Skeletal muscle satellite cell (primary cell): ENCODE results near the gene AFF1.
"Not testable (repeated sequence)": the region's sequence is repeated elsewhere in the genome, so short reads cannot be mapped to it uniquely, and the experiment has no call there.

Source experiments
- H3K27me3 ChIP-seq: 2 replicates; pipeline ENCODE4 v1.7.0; 2013; ENCODE audit warnings: low read length; ENCODE audit not compliant: control insufficient read depth, insufficient read depth
- H3K36me3 ChIP-seq: 2 replicates; pipeline ENCODE4 v1.7.0; 2013; ENCODE audit warnings: mild to moderate bottlenecking, control low read depth, low read length; ENCODE audit not compliant: insufficient read depth
- H3K4me1 ChIP-seq: 2 replicates; pipeline ENCODE4 v1.7.0; 2013; ENCODE audit warnings: low read length; ENCODE audit not compliant: control insufficient read depth, insufficient read depth
- H3K4me2 ChIP-seq: 2 replicates; pipeline ENCODE4 v1.7.0; 2013; ENCODE audit warnings: mild to moderate bottlenecking, low read length
- H3K4me3 ChIP-seq: 2 replicates; pipeline ENCODE4 v1.7.0; 2013; ENCODE audit warnings: low read length
- H3K9ac ChIP-seq: 2 replicates; pipeline ENCODE4 v1.7.0; 2013; ENCODE audit warnings: mild to moderate bottlenecking, low read depth, low read length, moderate library complexity
- H3K9me3 ChIP-seq: replicated peaks from 2 replicates; pipeline ENCODE4 v1.7.0; 2013; ENCODE audit warnings: mild to moderate bottlenecking, control low read depth, low read length

AFF1 gene

DNA sequence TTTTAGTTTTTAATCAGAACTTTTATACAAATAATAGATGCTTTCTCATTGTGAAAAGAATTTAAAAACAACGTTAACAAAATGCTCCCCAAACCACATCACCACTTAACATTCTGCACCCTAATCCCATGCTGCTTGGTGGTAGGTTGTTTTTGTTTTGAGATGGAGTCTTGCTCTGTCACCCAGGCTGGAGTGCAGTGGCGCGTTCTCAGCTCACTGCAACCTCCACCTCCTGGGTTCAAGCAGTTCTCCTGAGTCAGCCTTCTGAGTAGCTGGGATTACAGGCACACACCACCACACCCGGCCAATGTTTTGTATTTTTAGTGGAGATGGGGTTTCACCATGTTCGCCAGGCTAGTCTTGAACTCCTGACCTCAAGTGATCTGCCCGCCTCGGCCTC is 102.4 kb downstream of the AFF1 start:
- Histone ChIP-seq H3K4me1 (peaks cover 55% of the 10 kb centered on the region), H3K4me2 (peak overlapping the region; percentile 53)
- not testable (repeated sequence) for H3K9ac ChIP-seq, H3K4me3 ChIP-seq, H3K9me3 ChIP-seq, H3K36me3 ChIP-seq, H3K27me3 ChIP-seq

DNA sequence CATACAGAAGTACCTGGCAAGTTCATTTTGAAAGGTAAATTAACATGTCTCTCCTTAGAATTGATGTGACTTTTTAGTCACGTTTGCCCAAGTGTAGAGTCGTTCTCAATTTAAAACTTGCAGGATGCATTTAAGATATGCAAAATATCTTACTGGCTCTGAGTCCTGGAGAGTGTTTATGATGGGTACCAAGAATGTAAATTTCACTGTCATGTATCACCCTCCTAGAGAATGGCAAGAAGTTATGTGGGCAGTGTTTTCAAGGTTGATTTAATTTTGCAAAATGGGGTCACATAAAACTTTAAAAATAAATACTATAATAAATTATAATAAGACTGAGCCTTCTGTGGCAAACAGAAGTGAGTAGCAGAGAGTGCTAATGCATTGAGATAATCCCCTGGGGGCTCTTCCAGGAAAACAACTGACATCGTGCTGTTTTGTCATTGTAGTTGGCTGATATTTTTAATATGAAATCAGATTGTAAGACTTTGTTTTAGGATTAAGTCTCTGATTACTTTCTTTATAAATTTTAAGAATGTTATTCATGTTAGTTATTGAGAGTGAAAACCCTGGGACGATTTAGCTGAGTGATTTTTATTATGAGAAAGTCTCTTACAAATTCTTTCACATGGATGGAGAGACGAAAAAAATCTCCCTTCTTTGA is 103.0 kb downstream of the AFF1 start:
- Histone ChIP-seq H3K4me2 (peak overlapping the region; percentile 53), H3K9me3 (no peaks in the 10 kb centered on the region), H3K27me3 (no peaks in the 10 kb centered on the region), H3K36me3 (no peaks in the 10 kb centered on the region), H3K9ac (peak overlapping the region; percentile 56), H3K4me1 (peaks cover 55% of the 10 kb centered on the region), H3K4me3 (no peak overlapping the region)

DNA sequence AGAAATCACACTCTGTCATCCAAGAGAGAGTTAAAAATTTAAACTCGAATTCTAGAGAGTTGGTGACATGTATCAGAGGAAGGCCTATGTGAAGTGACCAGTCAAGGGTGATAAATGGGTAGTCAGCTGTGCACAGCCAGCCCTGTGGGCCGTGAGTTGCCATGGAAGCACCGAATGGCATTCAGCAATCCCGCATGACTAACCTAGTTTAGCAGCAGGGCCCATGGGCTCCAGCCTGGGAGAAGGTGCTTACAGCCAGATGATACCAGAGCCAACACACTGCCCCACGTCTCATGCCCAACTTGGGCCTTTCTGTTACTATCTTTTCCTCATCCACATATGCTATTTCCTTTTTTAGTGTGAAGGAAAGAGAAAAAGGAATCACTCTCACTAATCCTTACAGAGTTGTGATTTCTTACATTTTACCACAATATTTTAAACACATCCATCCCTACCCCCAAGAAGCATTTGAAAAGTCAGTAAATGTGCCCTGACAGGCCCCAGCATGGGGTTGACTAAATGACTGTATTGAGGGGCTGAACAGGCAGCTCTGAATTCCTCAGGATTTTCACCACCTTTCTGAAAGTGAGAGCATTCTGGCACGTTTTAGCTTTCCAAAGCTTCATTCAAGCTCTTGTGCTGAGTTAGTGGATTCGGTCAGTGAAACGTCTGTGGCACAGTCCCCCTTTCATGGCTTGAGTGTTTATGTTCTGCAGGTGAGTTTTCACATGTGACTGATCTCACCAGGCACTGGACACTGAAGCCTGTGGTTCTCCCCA is 104.2 kb downstream of the AFF1 start:
- Histone ChIP-seq H3K4me3 (no peak overlapping the region), H3K4me1 (peaks cover 43% of the 10 kb centered on the region), H3K27me3 (no peaks in the 10 kb centered on the region), H3K9me3 (no peaks in the 10 kb centered on the region), H3K4me2 (peak overlapping the region; percentile 53), H3K9ac (peak overlapping the region; percentile 60), H3K36me3 (no peaks in the 10 kb centered on the region)

DNA sequence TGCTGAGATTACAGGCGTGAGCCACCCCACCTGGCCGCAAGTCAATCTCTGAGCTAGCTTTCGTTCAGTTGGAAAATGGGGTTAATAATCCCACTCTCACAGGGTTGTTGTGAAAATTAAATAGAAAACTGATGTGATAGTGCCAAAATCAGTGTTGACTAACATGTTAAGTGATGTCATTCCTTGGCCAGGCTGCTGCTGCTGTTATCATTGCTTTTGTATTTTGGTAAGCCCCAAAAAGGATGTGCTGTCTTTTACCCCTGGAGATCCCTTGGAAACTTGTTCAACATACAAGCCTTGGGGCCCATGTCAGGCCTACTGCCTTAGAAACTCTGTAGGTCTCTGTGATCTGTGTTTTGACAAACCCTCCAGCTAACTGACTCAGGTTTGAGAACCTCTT is 106.3 kb downstream of the AFF1 start:
- no peak overlapping the region for H3K9ac ChIP-seq

DNA sequence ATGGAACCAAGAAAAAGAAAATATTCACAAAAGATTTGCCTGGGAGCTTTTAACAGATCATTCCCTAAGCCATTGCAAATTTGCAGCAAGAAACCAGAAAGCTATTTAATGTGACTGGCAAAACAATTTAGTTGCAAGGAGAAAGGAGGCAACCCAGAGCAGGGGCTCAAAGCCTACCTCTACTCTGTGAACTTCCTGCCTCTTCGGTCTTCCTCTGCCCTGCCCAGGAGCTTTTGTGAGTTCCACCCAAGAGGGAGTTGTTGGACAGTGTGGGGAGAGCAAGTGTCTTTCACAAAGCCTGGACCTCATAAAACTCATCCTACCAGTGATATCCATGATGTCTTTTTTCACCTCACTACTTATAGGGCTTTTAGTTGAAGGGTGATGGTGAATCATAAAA is 107.4 kb downstream of the AFF1 start:
- H3K36me3 ChIP-seq: peaks cover 7% of the 10 kb centered on the region
- no peak overlapping the region for H3K4me2 ChIP-seq
- no peak overlapping the region for H3K9ac ChIP-seq
- no peak overlapping the region for H3K4me3 ChIP-seq
- H3K4me1 ChIP-seq: peaks cover 41% of the 10 kb centered on the region
- no peaks in the 10 kb centered on the region for H3K9me3 ChIP-seq
- H3K27me3 ChIP-seq: no peaks in the 10 kb centered on the region

More for the DNA sequence above, 106.3 kb downstream of the AFF1 start:
- H3K36me3 ChIP-seq: no peaks in the 10 kb centered on the region
- H3K9me3 ChIP-seq: no peaks in the 10 kb centered on the region
- no peak overlapping the region for H3K4me3 ChIP-seq
- peaks cover 50% of the 10 kb centered on the region for H3K4me1 ChIP-seq
- H3K27me3 ChIP-seq: no peaks in the 10 kb centered on the region
- no peak overlapping the region for H3K4me2 ChIP-seq

DNA sequence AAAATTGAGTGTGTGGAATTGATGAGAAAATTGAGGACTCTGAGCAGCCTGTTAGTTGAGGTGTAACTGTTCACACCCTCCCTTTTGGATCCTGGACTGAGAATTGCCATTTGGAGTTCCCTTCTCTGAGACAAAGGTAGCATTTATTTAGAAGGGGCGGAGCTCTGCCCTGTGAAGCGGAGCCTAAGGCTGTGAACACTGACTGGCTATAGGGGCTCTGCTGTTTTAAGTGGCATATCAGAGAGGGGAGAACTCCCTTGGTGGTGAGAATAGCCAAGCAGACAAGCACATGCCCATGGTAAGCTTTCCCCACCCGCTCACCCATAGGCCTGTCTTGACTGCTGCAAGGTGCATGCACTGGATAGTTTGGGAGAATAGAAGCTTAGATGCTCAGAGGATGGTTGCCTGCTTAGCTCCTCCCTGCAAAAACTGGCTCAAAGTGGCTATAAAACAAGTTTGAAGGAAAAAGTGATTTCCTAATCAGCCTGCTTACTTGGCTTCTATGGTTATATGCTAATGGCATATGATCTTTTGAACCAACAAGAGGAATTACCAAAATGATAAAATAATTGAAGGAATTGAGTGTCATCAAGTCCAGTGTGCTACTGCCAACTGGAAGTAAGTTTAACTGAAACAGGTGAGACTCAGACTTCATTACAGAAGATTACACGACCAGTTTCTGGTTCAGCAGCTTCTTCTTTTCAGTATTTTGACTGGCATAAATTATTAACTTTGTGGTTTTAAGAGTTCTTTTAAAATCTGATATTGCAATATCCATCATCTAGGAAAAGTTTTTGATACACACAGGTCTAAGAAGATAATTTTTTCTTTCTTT is 108.4 kb downstream of the AFF1 start:
- H3K36me3 ChIP-seq: peaks cover 12% of the 10 kb centered on the region
- no peaks in the 10 kb centered on the region for H3K27me3 ChIP-seq
- H3K9me3 ChIP-seq: no peaks in the 10 kb centered on the region
- peaks cover 31% of the 10 kb centered on the region for H3K4me1 ChIP-seq
- H3K9ac ChIP-seq: no peak overlapping the region
- no peak overlapping the region for H3K4me2 ChIP-seq
- no peak overlapping the region for H3K4me3 ChIP-seq

DNA sequence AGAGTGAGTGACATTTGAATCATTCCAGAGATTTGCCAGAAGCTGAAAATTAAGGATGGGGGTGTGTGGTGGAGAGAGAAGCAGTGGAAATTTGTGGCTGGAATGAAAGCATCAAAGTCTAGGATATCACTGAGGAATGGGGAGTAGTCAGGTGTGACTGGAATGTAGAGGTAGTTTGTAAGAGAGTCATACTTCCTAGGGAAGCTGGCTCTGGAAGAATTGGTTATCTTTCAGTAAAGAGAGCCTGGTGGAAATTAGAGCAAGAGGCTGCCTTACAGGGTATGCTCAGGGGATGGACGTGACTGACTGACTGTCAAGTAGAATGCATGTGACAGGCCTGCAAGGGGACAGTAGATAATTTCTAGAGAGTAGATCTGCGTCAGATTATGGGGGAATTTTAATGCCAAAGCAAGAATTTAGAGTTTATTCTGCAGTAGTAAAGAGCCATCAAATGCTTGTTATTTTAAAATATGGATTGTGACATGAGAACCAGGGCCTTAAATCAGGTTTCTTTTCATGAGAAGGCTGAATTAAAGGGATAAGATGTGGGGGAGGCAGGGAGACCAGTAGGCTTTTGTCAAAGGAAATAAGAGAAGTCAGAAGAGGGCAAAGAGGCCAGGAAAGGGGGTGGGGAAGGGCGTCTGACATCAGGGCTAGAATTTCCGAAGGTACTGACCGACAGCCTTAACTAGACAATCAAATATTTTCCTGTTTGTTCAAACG is 109.9 kb downstream of the AFF1 start:
- peak overlapping the region; percentile 42 for H3K9ac ChIP-seq
- peak overlapping the region; percentile 73 for H3K4me2 ChIP-seq
- H3K4me1 ChIP-seq: peaks cover 19% of the 10 kb centered on the region
- no peaks in the 10 kb centered on the region for H3K27me3 ChIP-seq
- H3K9me3 ChIP-seq: no peaks in the 10 kb centered on the region
- peak overlapping the region; percentile 33 for H3K4me3 ChIP-seq
- H3K36me3 ChIP-seq: peaks cover 12% of the 10 kb centered on the region

DNA sequence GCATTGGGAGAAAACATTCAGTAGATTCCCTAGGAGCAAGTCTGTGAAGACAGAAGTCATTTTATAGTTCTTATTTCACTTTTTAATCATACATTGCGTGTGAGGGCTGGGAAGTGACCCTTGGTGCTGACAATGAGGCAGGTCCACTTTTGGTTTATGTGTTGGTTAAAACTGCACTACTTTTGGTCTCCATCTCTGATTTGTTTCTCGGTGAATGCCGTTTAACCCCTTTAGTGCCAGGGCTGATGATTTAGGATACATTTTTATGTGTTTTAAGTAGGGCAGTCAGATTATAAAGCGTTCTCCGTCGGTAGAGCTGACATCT is 110.4 kb downstream of the AFF1 start:
- peaks cover 19% of the 10 kb centered on the region for H3K4me1 ChIP-seq
- no peaks in the 10 kb centered on the region for H3K27me3 ChIP-seq
- no peaks in the 10 kb centered on the region for H3K9me3 ChIP-seq
- peak overlapping the region; percentile 33 for H3K4me3 ChIP-seq
- H3K36me3 ChIP-seq: peaks cover 12% of the 10 kb centered on the region
- peak overlapping the region; percentile 73 for H3K4me2 ChIP-seq
- H3K9ac ChIP-seq: peak overlapping the region; percentile 42

DNA sequence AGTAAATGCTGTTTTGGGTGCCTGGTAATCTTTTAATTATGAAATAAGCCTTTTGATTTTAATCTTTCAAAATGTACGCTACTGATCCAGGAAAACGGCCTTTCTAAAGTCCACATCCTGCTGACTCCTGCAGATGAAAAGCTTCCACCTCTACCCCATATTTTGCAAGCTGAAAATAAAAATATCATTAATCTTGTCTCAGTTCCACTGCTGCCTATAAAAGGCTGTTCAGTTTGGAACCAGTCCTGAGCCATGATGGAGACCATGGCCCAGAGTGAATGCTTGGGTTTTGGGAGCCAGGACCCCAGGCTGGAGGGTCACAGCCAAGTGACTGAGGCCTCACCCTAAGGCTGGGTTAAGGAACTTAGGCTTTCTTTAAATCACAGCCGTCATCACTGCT is 110.8 kb downstream of the AFF1 start:
- Histone ChIP-seq H3K4me2 (peak overlapping the region; percentile 73), H3K9me3 (no peaks in the 10 kb centered on the region), H3K4me3 (peak overlapping the region; percentile 33), H3K27me3 (no peaks in the 10 kb centered on the region), H3K36me3 (peaks cover 12% of the 10 kb centered on the region), H3K4me1 (peaks cover 19% of the 10 kb centered on the region), H3K9ac (peak overlapping the region; percentile 42)

DNA sequence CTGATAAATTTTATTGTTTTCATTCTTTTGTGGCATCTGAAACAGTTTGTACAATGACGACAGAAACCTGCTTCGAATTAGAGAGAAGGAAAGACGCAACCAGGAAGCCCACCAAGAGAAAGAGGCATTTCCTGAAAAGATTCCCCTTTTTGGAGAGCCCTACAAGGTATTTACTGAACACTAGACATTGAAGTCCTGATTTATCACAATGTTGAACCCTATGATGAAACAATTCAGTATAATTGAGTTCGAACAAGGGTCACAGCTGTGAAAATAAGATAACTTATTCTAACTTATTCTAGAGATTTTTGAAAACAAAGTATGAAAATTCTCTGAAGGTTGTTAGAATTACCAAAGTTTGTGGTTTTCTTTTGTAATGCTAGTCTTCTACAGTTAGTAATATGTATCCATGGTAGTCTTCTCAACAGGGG is 111.3 kb downstream of the AFF1 start:
- peaks cover 12% of the 10 kb centered on the region for H3K36me3 ChIP-seq
- H3K9me3 ChIP-seq: no peaks in the 10 kb centered on the region
- no peak overlapping the region for H3K4me2 ChIP-seq
- peak overlapping the region; percentile 42 for H3K9ac ChIP-seq
- H3K4me1 ChIP-seq: peaks cover 22% of the 10 kb centered on the region
- H3K27me3 ChIP-seq: no peaks in the 10 kb centered on the region
- H3K4me3 ChIP-seq: no peak overlapping the region

DNA sequence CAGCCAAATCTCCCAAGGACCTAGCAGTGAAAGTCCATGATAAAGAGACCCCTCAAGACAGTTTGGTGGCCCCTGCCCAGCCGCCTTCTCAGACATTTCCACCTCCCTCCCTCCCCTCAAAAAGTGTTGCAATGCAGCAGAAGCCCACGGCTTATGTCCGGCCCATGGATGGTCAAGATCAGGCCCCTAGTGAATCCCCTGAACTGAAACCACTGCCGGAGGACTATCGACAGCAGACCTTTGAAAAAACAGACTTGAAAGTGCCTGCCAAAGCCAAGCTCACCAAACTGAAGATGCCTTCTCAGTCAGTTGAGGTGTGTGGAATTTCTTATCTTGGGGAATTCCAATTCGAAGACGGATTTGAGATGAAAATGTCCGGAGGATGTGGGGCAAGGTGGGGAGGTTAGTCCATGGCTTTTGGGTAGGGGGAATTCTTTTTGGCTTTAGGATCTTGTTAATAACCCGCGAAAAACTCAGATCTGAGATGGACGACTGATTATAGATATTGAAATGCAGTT is 112.5 kb downstream of the AFF1 start:
- Histone ChIP-seq H3K4me1 (peaks cover 20% of the 10 kb centered on the region), H3K27me3 (no peaks in the 10 kb centered on the region), H3K9ac (no peak overlapping the region), H3K9me3 (no peaks in the 10 kb centered on the region), H3K36me3 (peaks cover 12% of the 10 kb centered on the region), H3K4me2 (no peak overlapping the region), H3K4me3 (no peak overlapping the region)
